HepG2 (cell line): Measurements from ENCODE around the gene CLEC18C. TPM values are rescaled to one million over a fixed set of nuclear protein-coding genes. Genes with fewer than 3 reads are reported as not detected.
A peak's percentile ranks its signal among the peaks of the same experiment; 100 is the strongest.

Experiments used
- EHMT2 ChIP-seq: fragments of 200-600 bp; sonication (generic); IDR thresholded peaks from 2 replicates; pipeline ENCODE4 v1.7.0; 2017; ENCODE audit warnings: antibody characterized with exemption, low read depth, low read length, borderline replicate concordance
- FOXO1 ChIP-seq: sonication (generic); formaldehyde crosslinking; IDR thresholded peaks from 2 replicates; pipeline ENCODE4 v1.4.0; 2020; ENCODE audit warnings: missing genetic modification reagents
- HBP1 ChIP-seq: IDR thresholded peaks from 2 replicates; pipeline ENCODE4 v1.6.1; 2016; ENCODE audit warnings: low read depth, control low read depth
- MLLT10 ChIP-seq: sonication (generic); formaldehyde crosslinking; IDR thresholded peaks from 2 replicates; pipeline ENCODE4 v1.4.0; 2020; ENCODE audit warnings: missing genetic modification reagents
- MXD1 ChIP-seq: sonication (generic); formaldehyde crosslinking; IDR thresholded peaks from 2 replicates; pipeline ENCODE4 v1.4.0; 2020; ENCODE audit warnings: mild to moderate bottlenecking, missing genetic modification reagents
- PCBP2 ChIP-seq: fragments of 200-400 bp; formaldehyde crosslinking; optimal IDR thresholded peaks from 2 replicates; pipeline ENCODE3; 2018; ENCODE audit warnings: low read length, low read depth; ENCODE audit not compliant: poor library complexity, severe bottlenecking
- PPARG ChIP-seq: conservative IDR thresholded peaks from 2 replicates; pipeline ENCODE4 v1.6.1; 2016; ENCODE audit warnings: missing biosample characterization, missing genetic modification reagents
- SYNCRIP ChIP-seq: fragments of 200-400 bp; formaldehyde crosslinking; IDR thresholded peaks from 2 replicates; pipeline ENCODE4 v1.6.1; 2018; ENCODE audit warnings: mild to moderate bottlenecking, low read depth, low read length; ENCODE audit not compliant: insufficient read depth
- ZBTB10 ChIP-seq: sonication (generic); formaldehyde crosslinking; IDR thresholded peaks from 2 replicates; pipeline ENCODE4 v1.4.0; 2020; ENCODE audit warnings: missing genetic modification reagents, borderline replicate concordance
- ZMYM3 ChIP-seq: sonication (generic); formaldehyde crosslinking; IDR thresholded peaks from 2 replicates; pipeline ENCODE4 v1.5.1; 2020; ENCODE audit warnings: mild to moderate bottlenecking, missing genetic modification reagents
- ZNF12 ChIP-seq: sonication (generic); formaldehyde crosslinking; IDR thresholded peaks from 2 replicates; pipeline ENCODE4 v1.5.0; 2020; ENCODE audit warnings: missing genetic modification reagents
- ZNF280D ChIP-seq: sonication (generic); formaldehyde crosslinking; IDR thresholded peaks from 2 replicates; pipeline ENCODE4 v1.5.1; 2020; ENCODE audit warnings: mild to moderate bottlenecking, missing genetic modification reagents
- ZNF30 ChIP-seq: sonication (generic); formaldehyde crosslinking; IDR thresholded peaks from 2 replicates; pipeline ENCODE4 v1.5.0; 2020; ENCODE audit warnings: mild to moderate bottlenecking, missing genetic modification reagents
- ZNF333 ChIP-seq: sonication (generic); formaldehyde crosslinking; IDR thresholded peaks from 2 replicates; pipeline ENCODE4 v1.4.0; 2020; ENCODE audit warnings: mild to moderate bottlenecking, missing genetic modification reagents, borderline replicate concordance
- ZNF33A ChIP-seq: sonication (generic); formaldehyde crosslinking; IDR thresholded peaks from 2 replicates; pipeline ENCODE4 v1.5.1; 2020; ENCODE audit warnings: missing genetic modification reagents, mild to moderate bottlenecking, moderate library complexity, borderline replicate concordance
- ZNF430 ChIP-seq: sonication (generic); formaldehyde crosslinking; IDR thresholded peaks from 2 replicates; pipeline ENCODE4 v1.9.0; 2021; ENCODE audit warnings: mild to moderate bottlenecking, missing genetic modification reagents
- ZNF557 ChIP-seq: sonication (generic); formaldehyde crosslinking; IDR thresholded peaks from 2 replicates; pipeline ENCODE4 v1.4.0; 2020; ENCODE audit warnings: missing genetic modification reagents
- ZNF562 ChIP-seq: sonication (generic); formaldehyde crosslinking; IDR thresholded peaks from 2 replicates; pipeline ENCODE4 v1.8.0; 2022; ENCODE audit warnings: missing genetic modification reagents, borderline replicate concordance
- ZNF670 ChIP-seq: sonication (generic); formaldehyde crosslinking; IDR thresholded peaks from 2 replicates; pipeline ENCODE4 v1.8.0; 2022; ENCODE audit warnings: mild to moderate bottlenecking, missing genetic modification reagents, borderline replicate concordance
- ZNF713 ChIP-seq: sonication (generic); formaldehyde crosslinking; IDR thresholded peaks from 2 replicates; pipeline ENCODE4 v1.4.0; 2020; ENCODE audit warnings: mild to moderate bottlenecking, missing genetic modification reagents
- ZXDC ChIP-seq: sonication (generic); formaldehyde crosslinking; IDR thresholded peaks from 2 replicates; pipeline ENCODE4 v1.5.0; 2020; ENCODE audit warnings: mild to moderate bottlenecking, missing genetic modification reagents
- polyA plus RNA-seq, 8 experiments: library from polyadenylated mRNA; depleted of rRNA in 3 of 8; stranded (reverse) in 7 of 8; unstranded in 1 of 8; fragments of >200 nt; fragmentation: Illumina TruSeq in 4 of 8; extraction: Trizol in 4 of 8; gene quantifications; 2 replicates each; pipeline versions ENCODE4 v1.2.1 to v1.2.3, GENCODE V29; 2011 to 2016; ENCODE audit warnings: low read depth in 4 of 8, missing spikeins in 1 of 8, mixed read lengths in 1 of 8; ENCODE audit not compliant: insufficient read depth in 1 of 8
- total RNA-seq, 5 experiments: library from RNA; depleted of rRNA; stranded (reverse); fragments of >200 nt; fragmentation: Illumina TruSeq; extraction: Trizol; gene quantifications; 2 replicates each; pipeline ENCODE4 v1.2.3, GENCODE V29; 2016; ENCODE audit warnings: low read depth in 1 of 5

CLEC18C gene
- total and polyA plus RNA-seq, 2 of the 13 experiments (the other 11 are each of a cell fraction or from before 2014, with no cell fraction given): 0.15 to 0.29 TPM

GRCh38 chr16:70162041-70162451 lies 11.5 kb upstream of the CLEC18C start (continued):
- no peak for TF ChIP-seq ZXDC (CRISPR knock-in tag)
- no peak for TF ChIP-seq MLLT10 (CRISPR knock-in tag)
- TF ChIP-seq ZNF33A (CRISPR knock-in tag): no peak
- no peak for TF ChIP-seq ZNF12 (CRISPR knock-in tag)
- no peak for TF ChIP-seq ZNF30 (CRISPR knock-in tag)
- TF ChIP-seq SYNCRIP: no peak
- no peak for TF ChIP-seq MXD1 (CRISPR knock-in tag)
- no peak for TF ChIP-seq PPARG (CRISPR knock-in tag)
- TF ChIP-seq PCBP2: no peak
- no peak for TF ChIP-seq EHMT2
- no peak for TF ChIP-seq ZBTB10 (CRISPR knock-in tag)
- no peak for TF ChIP-seq ZNF333
- TF ChIP-seq FOXO1: no peak
- no peak for TF ChIP-seq ZNF280D (CRISPR knock-in tag)
- TF ChIP-seq HBP1 (CRISPR knock-in tag): no peak
- no peak for TF ChIP-seq ZNF430 (CRISPR knock-in tag)
- TF ChIP-seq ZNF713 (CRISPR knock-in tag): no peak
- TF ChIP-seq ZNF562 (CRISPR knock-in tag): no peak
- TF ChIP-seq ZMYM3: 0 out of 2 replicates have a peak, but pooled peaks have one; percentile 33
- TF ChIP-seq ZNF557: no peak
- no peak for TF ChIP-seq ZNF670 (CRISPR knock-in tag)
